ENCODE measurements around the gene CCDC116.

Gene CCDC116

DNA sequence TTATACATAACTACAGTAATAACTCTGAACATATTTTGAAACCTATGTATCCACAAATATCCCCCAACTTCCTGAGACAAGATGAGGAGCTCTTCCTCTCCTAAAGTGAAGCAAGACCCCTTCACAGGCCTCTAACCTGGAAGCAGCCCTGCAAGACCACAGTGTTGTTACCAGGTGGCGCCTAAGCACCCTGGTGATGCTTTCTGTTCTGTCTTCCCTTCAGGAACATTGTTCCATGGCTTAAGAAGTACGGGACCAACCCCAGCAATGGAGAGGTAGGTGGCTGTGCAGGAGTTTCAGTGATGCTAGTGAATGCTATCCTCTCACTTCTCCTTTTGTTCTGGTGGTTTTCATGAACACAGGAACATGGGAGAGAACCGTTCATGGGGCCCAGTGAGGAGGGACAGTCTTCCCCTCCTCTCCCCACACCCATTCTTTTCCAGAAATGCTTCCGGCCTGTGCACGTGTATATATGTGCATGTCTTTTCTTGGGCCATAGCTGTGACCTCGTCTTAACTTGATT is 39.6 kb downstream of the CCDC116 start:
- no peak overlapping the region for H2AFZ ChIP-seq (ENCODE audit: low read length)
- peaks cover 11% of the 10 kb centered on the region for H3K79me2 ChIP-seq (ENCODE audit: low read length)
- H3K36me3 ChIP-seq (replicated peaks; ENCODE audit: insufficient read depth, low read length) = no peaks in the 10 kb centered on the region
- H3K4me1 ChIP-seq (ENCODE audit: low read length) = no peaks in the 10 kb centered on the region
- H3K4me2 ChIP-seq (ENCODE audit: low read depth, low read length) = no peak overlapping the region
- no peaks in the 10 kb centered on the region for H3K9me2 ChIP-seq (replicated peaks; ENCODE audit: insufficient read depth, low read length)
- H3K4me3 ChIP-seq (ENCODE audit: low read length) = no peak overlapping the region
- H3K9ac ChIP-seq (ENCODE audit: low read length) = no peak overlapping the region
- H3F3A ChIP-seq (ENCODE audit: insufficient read depth, low read length) = no peaks in the 10 kb centered on the region
- no peaks in the 10 kb centered on the region for H3K27me3 ChIP-seq (replicated peaks; ENCODE audit: insufficient read depth, low read length)
- H3K27ac ChIP-seq (ENCODE audit: low read length) = no peak overlapping the region
- H3K9me3 ChIP-seq (replicated peaks; ENCODE audit: insufficient read depth, low read length) = no peaks in the 10 kb centered on the region
- no peak for DNase-seq
- TF ChIP-seq, protein P1, sequence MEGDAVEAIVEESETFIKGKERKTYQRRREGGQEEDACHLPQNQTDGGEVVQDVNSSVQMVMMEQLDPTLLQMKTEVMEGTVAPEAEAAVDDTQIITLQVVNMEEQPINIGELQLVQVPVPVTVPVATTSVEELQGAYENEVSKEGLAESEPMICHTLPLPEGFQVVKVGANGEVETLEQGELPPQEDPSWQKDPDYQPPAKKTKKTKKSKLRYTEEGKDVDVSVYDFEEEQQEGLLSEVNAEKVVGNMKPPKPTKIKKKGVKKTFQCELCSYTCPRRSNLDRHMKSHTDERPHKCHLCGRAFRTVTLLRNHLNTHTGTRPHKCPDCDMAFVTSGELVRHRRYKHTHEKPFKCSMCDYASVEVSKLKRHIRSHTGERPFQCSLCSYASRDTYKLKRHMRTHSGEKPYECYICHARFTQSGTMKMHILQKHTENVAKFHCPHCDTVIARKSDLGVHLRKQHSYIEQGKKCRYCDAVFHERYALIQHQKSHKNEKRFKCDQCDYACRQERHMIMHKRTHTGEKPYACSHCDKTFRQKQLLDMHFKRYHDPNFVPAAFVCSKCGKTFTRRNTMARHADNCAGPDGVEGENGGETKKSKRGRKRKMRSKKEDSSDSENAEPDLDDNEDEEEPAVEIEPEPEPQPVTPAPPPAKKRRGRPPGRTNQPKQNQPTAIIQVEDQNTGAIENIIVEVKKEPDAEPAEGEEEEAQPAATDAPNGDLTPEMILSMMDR (IDR thresholded peaks at IDR 0.05; ENCODE audit: low read length) = no peak
- no peak for TF ChIP-seq EZH2 (optimal IDR thresholded peaks at IDR 0.05; ENCODE audit: low read depth, low read length)
- no peak for TF ChIP-seq EZH2phosphoT487 (IDR thresholded peaks at IDR 0.05; ENCODE audit: low read length)
- no peaks in the 10 kb centered on the region for H4K20me1 ChIP-seq (ENCODE audit: insufficient read depth, low read length)

DNA sequence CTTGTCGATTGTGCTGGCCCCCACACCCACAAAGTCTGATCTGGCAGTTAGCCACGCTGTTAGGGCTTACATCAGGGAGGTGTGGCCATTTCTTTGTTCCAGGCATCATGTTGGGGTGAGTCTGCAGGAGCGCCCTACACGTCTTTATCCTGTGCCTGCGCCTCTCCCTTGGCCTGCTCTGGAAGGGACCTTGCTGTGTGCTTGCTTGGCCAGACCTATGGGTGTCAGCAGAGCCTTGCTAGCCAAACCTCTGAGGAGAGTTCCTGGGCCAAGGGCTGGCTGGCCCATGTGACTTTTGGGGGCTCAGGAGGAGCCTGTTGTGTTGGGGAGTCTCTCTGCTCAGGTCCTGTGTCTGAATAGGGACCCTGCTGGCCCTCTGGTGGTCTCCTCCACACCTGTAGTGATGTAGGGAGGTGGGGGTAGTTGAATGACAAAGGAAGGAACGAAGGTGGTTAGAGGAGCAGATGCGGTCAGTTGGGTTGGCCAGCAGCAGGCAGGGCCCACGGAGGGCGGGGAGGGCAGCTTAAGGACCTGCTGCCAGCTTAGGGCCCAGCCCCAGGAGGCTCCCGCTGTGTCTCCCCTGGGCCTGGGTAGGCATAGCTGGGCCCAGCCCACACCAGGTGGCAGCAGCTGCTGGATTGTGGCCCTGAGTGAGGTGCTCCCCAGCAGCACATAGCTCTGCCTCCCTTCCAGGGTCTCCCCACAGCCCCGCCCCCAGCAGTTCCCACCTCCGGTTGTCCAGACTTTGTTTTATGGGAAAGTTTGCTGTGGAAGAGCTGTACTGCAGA is 41.2 kb downstream of the CCDC116 start:
- no peak overlapping the region for H2AFZ ChIP-seq (ENCODE audit: low read length)
- H3K4me1 ChIP-seq (ENCODE audit: low read length) = no peaks in the 10 kb centered on the region
- no peak overlapping the region for H3K4me2 ChIP-seq (ENCODE audit: low read depth, low read length)
- H3K79me2 ChIP-seq (ENCODE audit: low read length) = 0 out of 2 replicates have a peak, but pooled peaks cover 3% of the 10 kb centered on the region
- no peaks in the 10 kb centered on the region for H3F3A ChIP-seq (ENCODE audit: insufficient read depth, low read length)
- H3K9me2 ChIP-seq (replicated peaks; ENCODE audit: insufficient read depth, low read length) = no peaks in the 10 kb centered on the region
- no peaks in the 10 kb centered on the region for H3K27me3 ChIP-seq (replicated peaks; ENCODE audit: insufficient read depth, low read length)
- TF ChIP-seq EZH2phosphoT487 (IDR thresholded peaks at IDR 0.05; ENCODE audit: low read length) = no peak
- TF ChIP-seq EZH2 (optimal IDR thresholded peaks at IDR 0.05; ENCODE audit: low read depth, low read length) = no peak
- TF ChIP-seq, protein P1 (IDR thresholded peaks at IDR 0.05; ENCODE audit: low read length) = no peak
- no peak overlapping the region for H3K9ac ChIP-seq (ENCODE audit: low read length)
- H3K9me3 ChIP-seq (replicated peaks; ENCODE audit: insufficient read depth, low read length) = no peaks in the 10 kb centered on the region
- DNase-seq = no peak
- no peak overlapping the region for H3K4me3 ChIP-seq (ENCODE audit: low read length)
- H3K36me3 ChIP-seq (replicated peaks; ENCODE audit: insufficient read depth, low read length) = no peaks in the 10 kb centered on the region
- no peaks in the 10 kb centered on the region for H4K20me1 ChIP-seq (ENCODE audit: insufficient read depth, low read length)
- no peak overlapping the region for H3K27ac ChIP-seq (ENCODE audit: low read length)

DNA sequence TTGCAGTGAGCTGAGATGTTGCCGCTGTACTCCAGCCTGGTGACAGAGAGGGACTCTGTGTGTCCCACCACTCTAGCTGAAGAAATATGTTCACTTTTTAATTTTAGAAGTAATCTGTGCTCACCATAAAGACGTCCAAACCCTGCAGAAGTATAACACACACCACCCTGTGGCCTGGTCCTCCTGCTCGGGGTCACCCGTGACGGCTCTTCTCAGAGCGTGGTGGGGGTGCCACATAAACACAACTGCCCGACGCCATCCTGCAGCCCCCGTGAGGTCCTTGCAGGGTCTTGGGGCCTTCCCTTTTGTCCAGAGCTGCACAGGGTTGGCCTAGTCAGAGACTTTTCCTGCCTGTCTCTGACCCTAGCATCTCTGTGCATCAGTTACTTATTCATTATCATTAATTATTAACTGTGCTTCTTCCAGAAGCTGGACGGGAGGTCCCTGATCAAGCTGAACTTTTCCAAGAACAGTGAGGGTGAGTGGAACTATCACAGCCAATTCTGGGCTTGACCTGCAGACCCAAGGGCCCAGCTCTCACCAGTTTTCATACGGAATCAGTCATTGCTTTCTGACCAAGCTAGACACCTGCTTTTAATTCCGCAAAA is 42.2 kb downstream of the CCDC116 start:
- Histone ChIP-seq H3K4me2 (ENCODE audit: low read depth, low read length) (no peak overlapping the region), H3K27ac (ENCODE audit: low read length) (no peak overlapping the region), H3K27me3 (replicated peaks; ENCODE audit: insufficient read depth, low read length) (no peaks in the 10 kb centered on the region), H3K36me3 (replicated peaks; ENCODE audit: insufficient read depth, low read length) (no peaks in the 10 kb centered on the region), H3K79me2 (ENCODE audit: low read length) (0 out of 2 replicates have a peak, but pooled peaks cover 1% of the 10 kb centered on the region), H3F3A (ENCODE audit: insufficient read depth, low read length) (no peaks in the 10 kb centered on the region), H3K9ac (ENCODE audit: low read length) (no peak overlapping the region), H3K4me1 (ENCODE audit: low read length) (no peaks in the 10 kb centered on the region), H2AFZ (ENCODE audit: low read length) (no peak overlapping the region), H4K20me1 (ENCODE audit: insufficient read depth, low read length) (no peaks in the 10 kb centered on the region), H3K9me2 (replicated peaks; ENCODE audit: insufficient read depth, low read length) (no peaks in the 10 kb centered on the region), H3K4me3 (ENCODE audit: low read length) (no peak overlapping the region), H3K9me3 (replicated peaks; ENCODE audit: insufficient read depth, low read length) (no peaks in the 10 kb centered on the region)
- TF ChIP-seq, protein P1 (IDR thresholded peaks at IDR 0.05; ENCODE audit: low read length) = no peak
- TF ChIP-seq EZH2phosphoT487 (IDR thresholded peaks at IDR 0.05; ENCODE audit: low read length) = no peak
- TF ChIP-seq EZH2 (optimal IDR thresholded peaks at IDR 0.05; ENCODE audit: low read depth, low read length) = no peak
- no peak for DNase-seq

Measured in MM.1S (cell line).